K562 (cell line): ENCODE results near the gene MAP3K7CL. TPM values are rescaled to one million over a fixed set of nuclear protein-coding genes. Genes with fewer than 3 reads are reported as not detected.

ENCODE experiments used
- CEBPB ChIP-seq: fragments of 450-650 bp; IDR thresholded peaks from 2 replicates; pipeline ENCODE4 v1.6.1; 2016; ENCODE audit warnings: missing genetic modification characterization, missing compliant biosample characterization
- FOS ChIP-seq: IDR thresholded peaks from 3 replicates; pipeline ENCODE4 v1.6.1; 2011; ENCODE audit not compliant: insufficient read length; ENCODE audit errors: extremely low read depth
- FOXK1 ChIP-seq: sonication (generic); formaldehyde crosslinking; IDR thresholded peaks from 2 replicates; pipeline ENCODE4 v1.8.0; 2022; ENCODE audit warnings: missing genetic modification reagents, mild to moderate bottlenecking, borderline replicate concordance
- HBP1 ChIP-seq: fragments of 450-650 bp; formaldehyde crosslinking; IDR thresholded peaks from 2 replicates; pipeline ENCODE4 v1.4.0; 2022; ENCODE audit warnings: missing genetic modification characterization
- HEY1 ChIP-seq: fragments of 250-450 bp; sonication (Bioruptor Pico); IDR thresholded peaks from 2 replicates; pipeline ENCODE4 v1.5.0; 2020; ENCODE audit warnings: mild to moderate bottlenecking, moderate library complexity, borderline replicate concordance
- HINFP ChIP-seq: fragments of 450-650 bp; conservative IDR thresholded peaks from 2 replicates; pipeline ENCODE4 v1.6.1; 2016; ENCODE audit warnings: missing genetic modification characterization, low read depth, mild to moderate bottlenecking, control low read depth, missing compliant biosample characterization
- HLTF ChIP-seq: fragments of 450-650 bp; IDR thresholded peaks from 2 replicates; pipeline ENCODE4 v1.6.1; 2016
- MCM2 ChIP-seq: fragments of 450-650 bp; IDR thresholded peaks from 2 replicates; pipeline ENCODE4 v1.6.1; 2017; ENCODE audit warnings: low read depth, mild to moderate bottlenecking
- NCOA2 ChIP-seq, 2 experiments: fragments of 450-650 bp; IDR thresholded peaks; 2 replicates each; pipeline ENCODE4 v1.6.1; 2018; ENCODE audit warnings: mild to moderate bottlenecking in 2 of 2, moderate library complexity in 1 of 2; ENCODE audit not compliant: partially characterized antibody in 2 of 2
- NFRKB ChIP-seq: fragments of 450-650 bp; IDR thresholded peaks from 2 replicates; pipeline ENCODE4 v1.6.1; 2016; ENCODE audit warnings: low read depth
- PRPF4 ChIP-seq: fragments of 200-400 bp; formaldehyde crosslinking; IDR thresholded peaks from one replicate; pipeline ENCODE4 v1.6.1; 2017; ENCODE audit warnings: low read length, low read depth, mild to moderate bottlenecking; ENCODE audit not compliant: insufficient read depth, poor library complexity, severe bottlenecking
- RBM34 ChIP-seq: fragments of 200-400 bp; formaldehyde crosslinking; IDR thresholded peaks from 2 replicates; pipeline ENCODE4 v1.6.1; 2018; ENCODE audit warnings: low read length, borderline replicate concordance; ENCODE audit not compliant: insufficient read depth
- SIRT6 ChIP-seq: IDR thresholded peaks from one replicate; pipeline ENCODE4 v1.6.1; 2012; ENCODE audit warnings: low read depth, mild to moderate bottlenecking, control low read depth, inconsistent platforms, low read length, moderate library complexity
- TCFL5 ChIP-seq: fragments of 250-450 bp; sonication (Bioruptor Pico); conservative IDR thresholded peaks from 2 replicates; pipeline ENCODE4 v1.6.1; 2021; ENCODE audit warnings: mild to moderate bottlenecking, moderate library complexity, matching md5 sums
- THRB ChIP-seq: fragments of 450-650 bp; formaldehyde crosslinking; conservative IDR thresholded peaks from 2 replicates; pipeline ENCODE4 v1.4.0; 2022; ENCODE audit warnings: mild to moderate bottlenecking, missing genetic modification characterization
- TRIM28 ChIP-seq: fragments of 450-650 bp; IDR thresholded peaks from 2 replicates; pipeline ENCODE4 v1.6.1; 2017
- ZNF146 ChIP-seq: IDR thresholded peaks from one replicate; pipeline ENCODE4 v1.6.1; 2018; ENCODE audit warnings: missing compliant biosample characterization; ENCODE audit not compliant: unreplicated experiment
- polyA plus RNA-seq, 8 experiments: library from polyadenylated mRNA; depleted of rRNA in 4 of 8; stranded (reverse) in 5 of 8; unstranded in 3 of 8; fragments of >200 nt; fragmentation: Nextera tagmentation in 2 of 8; fragmentation: Illumina TruSeq in 1 of 8; extraction: Ambion mirVana in 2 of 8; extraction: Trizol in 1 of 8; gene quantifications; 2 replicates each; pipeline versions ENCODE4 v1.2.1 to v1.2.3, GENCODE V29; 2011 to 2014; ENCODE audit warnings: inconsistent platforms in 1 of 8, missing spikeins in 1 of 8
- total RNA-seq, 7 experiments: library from RNA; depleted of rRNA in 6 of 7; stranded (reverse); fragments of >200 nt in 6 of 7; fragmentation: Illumina TruSeq in 2 of 7; extraction: Trizol in 2 of 7; gene quantifications; 2 replicates each; pipeline versions ENCODE4 v1.2.1 to v1.2.3, GENCODE V29; 2011 to 2021; ENCODE audit warnings: low replicate concordance in 1 of 7
- TF ChIP-seq, protein P1 (sequence below): fragments of 450-650 bp; IDR thresholded peaks from 2 replicates; pipeline ENCODE4 v1.6.1; 2018; ENCODE audit warnings: mild to moderate bottlenecking, low read depth; ENCODE audit not compliant: partially characterized antibody
- TF ChIP-seq, protein P2 (sequence below): sonication (generic); formaldehyde crosslinking; IDR thresholded peaks from 2 replicates; pipeline ENCODE4 v1.8.1; 2023; ENCODE audit warnings: mild to moderate bottlenecking, missing genetic modification reagents

The MAP3K7CL gene
- total and polyA plus RNA-seq, 9 of the 15 experiments (the other 6 are each of a cell fraction or from before 2014, with no cell fraction given): 0.13 to 0.15 (median 0.14) TPM; not detected in 6

- TF ChIP-seq SIRT6 (no peak), FOS (no peak), RBM34 (no peak), HINFP (tag) (no peak), TRIM28 (no peak), MCM2 (no peak), NCOA2 (IDR thresholded peaks at IDR 0.05; ENCODE audit: partially characterized antibody in 2 of 2) (no peak), TCFL5 (CRISPR knock-in tag) (no peak), HEY1 (CRISPR knock-in tag) (no peak), HBP1 (CRISPR knock-in tag) (peak; percentile 90; the same call in 1 of the 2 replicates), HLTF (0 out of 2 replicates have a peak, but pooled peaks have one; percentile 14), FOXK1 (CRISPR knock-in tag) (no peak), PRPF4 (no peak), THRB (0 out of 2 replicates have a peak, but pooled peaks have one; percentile 24), NFRKB (no peak), ZNF146 (CRISPR knock-in tag) (no peak), CEBPB (no peak)
- TF ChIP-seq, protein P1, sequence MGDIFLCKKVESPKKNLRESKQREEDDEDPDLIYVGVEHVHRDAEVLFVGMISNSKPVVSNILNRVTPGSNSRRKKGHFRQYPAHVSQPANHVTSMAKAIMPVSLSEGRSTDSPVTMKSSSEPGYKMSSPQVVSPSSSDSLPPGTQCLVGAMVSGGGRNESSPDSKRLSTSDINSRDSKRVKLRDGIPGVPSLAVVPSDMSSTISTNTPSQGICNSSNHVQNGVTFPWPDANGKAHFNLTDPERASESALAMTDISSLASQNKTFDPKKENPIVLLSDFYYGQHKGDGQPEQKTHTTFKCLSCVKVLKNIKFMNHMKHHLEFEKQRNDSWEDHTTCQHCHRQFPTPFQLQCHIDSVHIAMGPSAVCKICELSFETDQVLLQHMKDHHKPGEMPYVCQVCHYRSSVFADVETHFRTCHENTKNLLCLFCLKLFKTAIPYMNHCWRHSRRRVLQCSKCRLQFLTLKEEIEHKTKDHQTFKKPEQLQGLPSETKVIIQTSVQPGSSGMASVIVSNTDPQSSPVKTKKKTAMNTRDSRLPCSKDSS: no peak
- TF ChIP-seq, protein P2, sequence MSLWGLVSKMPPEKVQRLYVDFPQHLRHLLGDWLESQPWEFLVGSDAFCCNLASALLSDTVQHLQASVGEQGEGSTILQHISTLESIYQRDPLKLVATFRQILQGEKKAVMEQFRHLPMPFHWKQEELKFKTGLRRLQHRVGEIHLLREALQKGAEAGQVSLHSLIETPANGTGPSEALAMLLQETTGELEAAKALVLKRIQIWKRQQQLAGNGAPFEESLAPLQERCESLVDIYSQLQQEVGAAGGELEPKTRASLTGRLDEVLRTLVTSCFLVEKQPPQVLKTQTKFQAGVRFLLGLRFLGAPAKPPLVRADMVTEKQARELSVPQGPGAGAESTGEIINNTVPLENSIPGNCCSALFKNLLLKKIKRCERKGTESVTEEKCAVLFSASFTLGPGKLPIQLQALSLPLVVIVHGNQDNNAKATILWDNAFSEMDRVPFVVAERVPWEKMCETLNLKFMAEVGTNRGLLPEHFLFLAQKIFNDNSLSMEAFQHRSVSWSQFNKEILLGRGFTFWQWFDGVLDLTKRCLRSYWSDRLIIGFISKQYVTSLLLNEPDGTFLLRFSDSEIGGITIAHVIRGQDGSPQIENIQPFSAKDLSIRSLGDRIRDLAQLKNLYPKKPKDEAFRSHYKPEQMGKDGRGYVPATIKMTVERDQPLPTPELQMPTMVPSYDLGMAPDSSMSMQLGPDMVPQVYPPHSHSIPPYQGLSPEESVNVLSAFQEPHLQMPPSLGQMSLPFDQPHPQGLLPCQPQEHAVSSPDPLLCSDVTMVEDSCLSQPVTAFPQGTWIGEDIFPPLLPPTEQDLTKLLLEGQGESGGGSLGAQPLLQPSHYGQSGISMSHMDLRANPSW (CRISPR knock-in tag): no peak
Observed at GRCh38 chr21:29213513-29214385, 83.3 kb downstream of the MAP3K7CL start (continued).
